HUES48 (cell line): ENCODE data around the gene FADS6.

Source experiments
- H3K27ac ChIP-seq: one replicate; pipeline ENCODE4 v1.7.0; 2013; ENCODE audit warnings: low read depth, low read length, inconsistent platforms
- H3K27me3 ChIP-seq: 2 replicates; pipeline ENCODE4 v1.6.1; 2013; ENCODE audit warnings: mild to moderate bottlenecking, low read length; ENCODE audit not compliant: control insufficient read depth, insufficient read depth
- H3K36me3 ChIP-seq: 2 replicates; pipeline ENCODE4 v1.6.1; 2013; ENCODE audit warnings: low read length; ENCODE audit not compliant: control insufficient read depth, insufficient read depth
- H3K4me1 ChIP-seq: 2 replicates; pipeline ENCODE4 v1.6.1; 2013; ENCODE audit warnings: mild to moderate bottlenecking, low read length; ENCODE audit not compliant: control insufficient read depth, insufficient read depth
- H3K4me3 ChIP-seq: 2 replicates; pipeline ENCODE4 v1.5.1; 2013; ENCODE audit warnings: mild to moderate bottlenecking, low read depth, low read length
- H3K9ac ChIP-seq: 2 replicates; pipeline ENCODE4 v1.6.1; 2013; ENCODE audit warnings: mild to moderate bottlenecking, low read depth, low read length, moderate library complexity
- H3K9me3 ChIP-seq: 2 replicates; pipeline ENCODE4 v1.6.1; 2013; ENCODE audit warnings: low read length; ENCODE audit not compliant: control insufficient read depth, insufficient read depth

Gene FADS6

DNA sequence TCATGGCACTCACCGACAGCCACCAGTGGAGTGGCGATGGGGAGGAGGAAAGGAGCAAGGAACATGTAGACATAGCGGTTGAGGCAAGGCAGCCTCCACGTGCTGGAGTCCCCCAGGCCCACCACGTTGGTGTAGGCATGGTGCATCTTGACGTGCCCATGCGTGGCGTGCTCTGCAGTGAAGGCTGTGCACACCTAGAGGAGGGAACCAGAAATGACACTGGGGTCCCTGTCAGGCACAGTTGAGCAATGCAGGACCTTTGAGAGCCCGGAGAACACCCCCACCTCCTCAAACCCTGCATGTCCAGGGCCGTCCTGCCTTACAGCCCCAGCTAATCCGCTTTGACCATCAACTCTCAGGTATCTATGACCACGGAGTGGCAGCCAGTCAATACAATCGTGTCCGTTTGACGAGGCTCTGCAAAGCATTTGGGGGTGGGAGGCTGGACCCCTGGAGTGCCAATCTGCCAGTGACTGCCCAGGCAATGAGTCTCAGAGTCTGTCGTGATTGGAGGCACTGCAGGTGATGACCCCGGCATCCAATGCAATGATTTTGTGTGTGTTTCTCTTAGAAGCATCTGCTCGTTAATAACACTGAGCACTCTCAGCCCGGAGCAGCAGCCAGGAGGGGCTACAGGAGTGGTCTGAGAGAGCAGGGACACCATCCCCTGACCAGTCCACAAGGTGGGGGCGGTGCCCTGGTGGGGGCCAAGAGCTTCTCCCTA is 10.8 kb downstream of the FADS6 start:
- no peak overlapping the region for H3K27ac ChIP-seq

DNA sequence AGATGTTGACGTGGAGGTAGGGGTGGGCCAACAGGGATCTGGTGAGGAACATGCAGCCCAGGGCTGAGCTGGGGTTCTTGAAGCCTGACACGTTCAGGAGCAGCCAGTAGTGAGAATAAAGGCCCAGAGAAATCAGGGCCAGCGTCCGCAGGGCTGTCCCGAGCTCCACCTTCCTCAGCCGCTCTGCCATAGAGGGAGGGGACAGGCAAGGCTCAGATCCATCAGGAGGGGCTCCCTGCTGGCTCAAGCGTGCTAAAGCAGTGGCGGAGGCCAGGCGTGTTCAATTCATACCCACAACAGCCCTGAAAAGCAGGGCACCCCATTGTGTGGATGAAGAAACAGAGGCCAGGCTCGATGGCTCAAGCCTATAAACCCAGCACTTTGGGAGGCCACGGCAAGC is 12.4 kb downstream of the FADS6 start:
- H3K36me3 ChIP-seq = no peaks in the 10 kb centered on the region
- no peaks in the 10 kb centered on the region for H3K27me3 ChIP-seq
- peaks cover 9% of the 10 kb centered on the region for H3K4me1 ChIP-seq
- no peaks in the 10 kb centered on the region for H3K9me3 ChIP-seq
- H3K4me3 ChIP-seq = no peak overlapping the region
- H3K9ac ChIP-seq = no peak overlapping the region
- no peak overlapping the region for H3K27ac ChIP-seq

More for the DNA sequence above, 10.8 kb downstream of the FADS6 start:
- H3K9me3 ChIP-seq = no peaks in the 10 kb centered on the region
- H3K4me3 ChIP-seq = no peak overlapping the region
- no peak overlapping the region for H3K9ac ChIP-seq
- H3K36me3 ChIP-seq = no peaks in the 10 kb centered on the region
- no peaks in the 10 kb centered on the region; the same call in 1 of the 2 replicates for H3K27me3 ChIP-seq
- peaks cover 9% of the 10 kb centered on the region for H3K4me1 ChIP-seq

DNA sequence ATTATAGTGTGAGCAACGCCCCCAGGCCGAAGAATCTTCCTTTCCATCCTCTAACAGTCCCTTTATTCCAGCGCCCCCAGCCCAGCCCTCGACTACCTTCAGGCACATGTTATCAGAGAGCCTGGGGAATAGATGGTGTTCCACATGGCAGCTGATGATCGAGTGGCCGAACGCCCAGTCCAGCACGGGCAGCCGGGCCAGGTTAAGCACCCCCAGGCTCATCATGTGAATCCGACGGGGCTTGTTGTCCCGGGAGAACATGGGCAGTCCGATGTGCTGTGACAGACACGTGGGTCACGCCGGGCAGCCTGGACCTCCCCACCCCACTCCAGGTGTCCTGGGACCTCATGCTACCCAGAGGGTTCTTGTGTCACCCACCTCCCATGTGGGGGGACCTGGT is 14.1 kb downstream of the FADS6 start:
- Histone ChIP-seq H3K9me3 (no peaks in the 10 kb centered on the region), H3K4me3 (no peak overlapping the region), H3K27ac (no peak overlapping the region), H3K27me3 (no peaks in the 10 kb centered on the region), H3K9ac (no peak overlapping the region), H3K4me1 (peaks cover 9% of the 10 kb centered on the region), H3K36me3 (no peaks in the 10 kb centered on the region)

DNA sequence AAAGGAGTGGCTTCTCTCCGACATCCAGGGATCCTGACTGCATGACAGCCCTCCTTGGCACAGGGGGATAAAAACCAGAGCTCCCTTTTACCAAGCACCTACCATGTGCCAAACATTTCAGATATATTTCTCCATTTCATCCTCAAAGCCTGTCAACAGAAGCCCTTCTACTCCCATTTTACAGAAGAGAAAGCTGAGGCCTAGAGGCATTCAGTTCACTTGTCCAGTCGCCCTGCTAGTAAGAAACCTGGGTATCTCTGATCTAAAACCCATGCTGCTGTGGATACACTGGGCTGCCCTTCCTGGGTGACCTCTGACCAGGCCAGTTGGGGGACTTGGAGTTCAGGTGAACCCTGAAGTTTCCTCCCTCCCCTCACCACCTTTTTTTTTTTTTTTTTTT is 14.8 kb downstream of the FADS6 start:
- Histone ChIP-seq H3K9ac (no peak overlapping the region), H3K4me1 (peaks cover 14% of the 10 kb centered on the region)

DNA sequence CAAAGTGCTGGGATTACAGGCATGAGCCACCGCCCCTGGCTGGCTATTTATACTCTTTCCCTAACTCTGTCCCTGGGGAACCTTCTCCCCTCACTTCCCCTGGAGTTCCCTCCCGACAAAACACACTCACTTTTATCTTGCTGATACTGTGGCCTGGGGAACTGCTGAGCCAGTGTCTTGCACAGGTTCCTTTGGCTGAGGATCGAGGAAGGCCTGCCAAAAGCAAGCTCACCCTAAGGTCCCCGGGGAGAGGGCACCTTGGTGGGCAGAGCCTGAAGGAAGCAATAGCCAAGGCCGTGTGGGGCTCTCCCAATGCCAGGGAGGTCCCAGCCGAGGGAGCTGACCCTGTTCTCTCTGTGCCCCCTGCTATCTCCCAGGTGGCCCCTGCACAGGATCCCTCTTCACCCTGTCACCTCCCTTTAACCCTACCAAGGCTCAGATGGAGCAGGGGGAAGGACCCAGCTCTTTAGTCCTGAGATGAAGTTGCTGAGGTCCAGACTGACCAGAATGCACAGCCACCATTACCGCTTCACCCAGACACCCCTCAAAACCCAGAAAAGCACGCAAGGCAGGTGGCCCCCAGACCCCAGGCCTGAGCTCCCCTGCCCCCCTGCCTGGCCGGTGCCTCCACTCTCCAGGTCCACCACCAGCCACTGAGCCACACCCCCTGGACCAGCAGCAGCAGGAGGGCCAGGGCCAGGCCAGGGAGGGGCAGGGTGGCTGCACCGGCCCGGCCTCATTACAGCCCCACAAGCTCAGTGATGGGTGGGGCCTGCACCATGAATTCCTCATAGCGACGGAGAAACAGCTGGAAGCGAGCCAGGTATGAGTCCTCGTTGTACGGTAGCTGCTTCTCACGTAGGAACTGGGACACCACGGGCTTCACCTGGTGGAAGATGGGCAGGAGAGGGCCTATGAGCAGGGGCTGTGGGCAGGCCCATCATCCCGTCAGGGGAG is 15.6 kb downstream of the FADS6 start:
- Histone ChIP-seq H3K9me3 (no peaks in the 10 kb centered on the region), H3K27ac (no peak overlapping the region), H3K9ac (no peak overlapping the region), H3K4me3 (no peak overlapping the region), H3K4me1 (peaks cover 8% of the 10 kb centered on the region), H3K27me3 (no peaks in the 10 kb centered on the region), H3K36me3 (no peaks in the 10 kb centered on the region)

More for the DNA sequence above, 14.8 kb downstream of the FADS6 start:
- Histone ChIP-seq H3K27me3 (no peaks in the 10 kb centered on the region), H3K27ac (no peak overlapping the region), H3K4me3 (no peak overlapping the region), H3K36me3 (no peaks in the 10 kb centered on the region), H3K9me3 (no peaks in the 10 kb centered on the region)

DNA sequence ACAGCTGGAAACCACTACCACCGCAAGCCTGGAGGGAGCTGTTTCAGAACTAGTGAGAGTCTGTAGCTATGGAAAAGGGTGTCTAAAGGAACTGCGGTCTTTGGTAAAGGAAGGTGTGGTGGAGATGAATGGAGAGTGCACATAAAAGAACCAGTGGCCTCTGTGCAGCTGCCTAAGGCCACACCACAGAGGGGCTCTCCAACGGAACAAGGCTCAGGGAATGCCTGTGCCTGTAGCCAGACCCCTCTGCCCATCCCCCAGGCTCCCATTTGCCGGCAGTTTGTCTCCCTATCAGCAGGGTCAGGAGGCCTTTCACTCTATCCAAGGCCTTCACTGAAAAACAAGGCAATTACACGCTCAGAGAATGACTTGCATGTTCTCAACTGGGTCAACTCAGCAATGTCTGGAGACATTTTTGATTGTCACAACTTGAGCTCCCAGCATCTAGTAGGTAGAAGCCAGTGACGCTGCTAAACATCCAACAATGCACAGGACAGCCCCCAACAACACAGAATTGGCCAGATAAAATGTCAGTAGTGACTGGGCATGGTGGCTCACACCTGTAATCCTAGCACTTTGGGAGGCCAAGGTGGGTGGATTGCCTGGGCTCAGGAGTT is 17.3 kb downstream of the FADS6 start:
- Histone ChIP-seq H3K9me3 (no peaks in the 10 kb centered on the region), H3K4me1 (peaks cover 14% of the 10 kb centered on the region; the same call in 1 of the 2 replicates), H3K9ac (no peak overlapping the region), H3K4me3 (no peak overlapping the region), H3K36me3 (no peaks in the 10 kb centered on the region), H3K27me3 (no peaks in the 10 kb centered on the region; the same call in 1 of the 2 replicates), H3K27ac (no peak overlapping the region)

DNA sequence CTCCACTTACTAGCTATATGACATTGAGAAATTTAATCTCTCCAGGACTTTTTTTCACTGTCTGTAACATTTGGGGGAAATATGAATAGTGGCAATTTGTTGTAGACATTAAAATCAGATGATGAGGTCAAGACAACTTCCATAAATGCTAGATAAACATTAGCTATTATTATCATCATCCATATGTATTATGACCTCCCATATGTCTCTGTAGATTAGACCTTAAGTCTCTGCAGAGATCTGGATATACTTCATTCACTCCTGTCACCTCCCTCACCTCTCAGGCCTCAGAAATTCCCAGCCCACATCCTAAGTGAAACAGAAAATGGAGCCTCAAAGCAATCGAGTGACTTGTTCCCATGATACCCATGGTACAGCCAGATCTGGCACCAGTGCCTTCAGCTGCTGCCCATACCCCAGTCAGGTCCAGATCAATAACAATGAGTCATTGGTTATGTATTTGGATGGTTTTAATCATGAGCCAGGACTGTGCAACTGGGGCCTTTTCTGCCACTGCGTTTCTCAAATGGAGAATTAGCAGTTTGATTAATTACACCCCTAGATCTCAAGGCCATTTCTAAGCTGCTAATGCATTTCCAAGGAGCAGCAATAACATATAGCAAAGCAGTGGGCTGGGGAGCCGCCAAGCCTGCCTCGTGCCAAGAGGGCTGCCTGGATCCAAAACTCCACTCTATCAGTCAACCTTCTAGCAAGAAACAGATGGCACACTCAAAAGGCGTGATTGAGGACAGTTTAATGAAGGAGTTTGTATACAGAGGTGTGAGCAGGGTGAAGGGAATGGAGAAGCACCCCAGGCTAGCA is 18.1 kb downstream of the FADS6 start:
- no peak overlapping the region for H3K9ac ChIP-seq
- H3K27me3 ChIP-seq = no peaks in the 10 kb centered on the region; the same call in 1 of the 2 replicates
- H3K4me1 ChIP-seq = peaks cover 14% of the 10 kb centered on the region; the same call in 1 of the 2 replicates
- no peak overlapping the region for H3K27ac ChIP-seq
- H3K9me3 ChIP-seq = no peaks in the 10 kb centered on the region
- H3K4me3 ChIP-seq = no peak overlapping the region
- H3K36me3 ChIP-seq = no peaks in the 10 kb centered on the region

DNA sequence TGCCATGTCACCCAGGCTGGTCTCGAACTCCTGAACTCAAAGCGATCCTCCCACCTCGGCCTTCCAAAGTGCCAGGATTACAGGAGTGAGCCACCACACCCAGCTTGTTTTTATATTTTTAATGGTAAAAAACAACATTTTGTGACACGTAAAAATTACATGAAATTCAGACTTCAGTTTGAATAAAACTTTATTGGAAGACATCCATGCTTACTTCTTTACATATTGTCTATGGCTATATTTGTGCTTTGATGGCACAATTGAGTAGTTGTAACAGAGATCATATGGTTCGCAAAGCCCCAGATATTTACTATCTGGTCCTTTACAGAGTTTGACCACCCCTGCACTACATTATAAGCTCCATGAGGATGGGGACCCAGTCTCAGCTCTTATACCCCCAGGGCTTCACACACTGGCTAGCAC is 18.8 kb downstream of the FADS6 start:
- Histone ChIP-seq H3K4me3 (no peak overlapping the region), H3K9me3 (no peaks in the 10 kb centered on the region), H3K36me3 (peaks cover 3% of the 10 kb centered on the region; the same call in 1 of the 2 replicates), H3K9ac (no peak overlapping the region), H3K4me1 (peaks cover 14% of the 10 kb centered on the region; the same call in 1 of the 2 replicates), H3K27me3 (no peaks in the 10 kb centered on the region; the same call in 1 of the 2 replicates), H3K27ac (no peak overlapping the region)

DNA sequence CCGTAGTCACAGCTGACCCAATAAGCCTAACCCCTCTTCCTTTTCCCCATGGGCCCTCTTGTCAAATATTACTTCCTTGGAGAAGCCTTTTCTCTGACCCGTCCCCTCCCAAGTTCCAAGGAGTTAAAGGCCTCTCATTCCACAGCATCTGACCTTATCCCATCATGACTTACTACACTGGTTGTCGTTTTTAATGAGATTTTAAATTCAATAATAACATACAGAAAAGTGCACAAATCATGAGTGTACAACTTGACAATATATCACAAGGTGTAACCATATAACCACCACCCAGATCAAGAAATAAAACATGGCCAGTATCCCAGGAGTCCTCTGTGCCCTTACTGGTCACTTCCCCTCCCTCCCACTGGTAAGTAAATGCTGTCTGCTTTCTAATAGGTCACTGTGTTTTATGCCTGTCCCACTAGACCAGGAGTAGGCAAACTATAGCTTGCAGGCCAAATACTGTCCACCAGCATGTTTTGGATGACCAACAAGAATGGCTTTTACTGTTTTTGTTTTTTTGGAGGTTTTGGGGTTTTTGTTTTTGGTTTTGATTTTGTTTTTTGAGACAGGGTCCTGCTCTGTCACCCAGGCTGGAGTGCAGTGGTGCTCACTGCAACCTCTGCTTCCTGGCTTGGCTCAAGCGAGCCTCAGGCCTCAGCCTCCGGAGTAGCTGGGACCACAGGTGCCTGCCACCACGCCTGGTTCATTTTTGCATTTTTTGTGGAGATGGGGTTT is 19.4 kb downstream of the FADS6 start:
- H3K4me1 ChIP-seq = peaks cover 14% of the 10 kb centered on the region; the same call in 1 of the 2 replicates
- peak overlapping the region; percentile 81 for H3K4me3 ChIP-seq
- peak overlapping the region; percentile 92 for H3K27ac ChIP-seq
- peak overlapping the region; percentile 84 for H3K9ac ChIP-seq
- H3K36me3 ChIP-seq = peaks cover 6% of the 10 kb centered on the region; the same call in 1 of the 2 replicates
- H3K27me3 ChIP-seq = no peaks in the 10 kb centered on the region; the same call in 1 of the 2 replicates
- no peaks in the 10 kb centered on the region for H3K9me3 ChIP-seq
